Upper lobe of left lung (tissue), 6 donors: Measurements from ENCODE around the gene GNA12. TPM values are rescaled to one million over a fixed set of nuclear protein-coding genes. Genes with fewer than 3 reads are reported as not detected.

Experiments used
- ATAC-seq, 2 donors: fragments of 200-7000 bp; cut with Tn5 transposase; one replicate each; pipeline ENCODE4 v1.9.1; 2022; ENCODE audit warnings: mild to moderate bottlenecking in 2 of 2, moderate library complexity in 2 of 2; ENCODE audit not compliant: low FRiP score in 2 of 2
- DNase-seq, 2 donors: peaks; one replicate each; pipeline ENCODE4 v3.0.0-alpha.2; 2019 to 2020
- H3K27ac ChIP-seq, 4 donors: fragments of 200-600 bp; sonication (generic); one replicate each; pipeline ENCODE4 v1.5.1; 2016 to 2019
- H3K27me3 ChIP-seq, 4 donors: fragments of 200-600 bp; sonication (generic); one replicate each; pipeline ENCODE4 v1.5.1; 2017 to 2019
- H3K36me3 ChIP-seq, 4 donors: fragments of 200-600 bp; sonication (generic); one replicate each; pipeline ENCODE4 v1.5.1; 2016 to 2019
- H3K4me1 ChIP-seq, 4 donors: fragments of 200-600 bp; sonication (generic); one replicate each; pipeline ENCODE4 v1.5.1; 2018 to 2019
- H3K4me3 ChIP-seq, 4 donors: fragments of 200-600 bp; sonication (generic); one replicate each; pipeline ENCODE4 v1.5.1; 2017 to 2019; ENCODE audit warnings: mild to moderate bottlenecking in 2 of 4, moderate library complexity in 1 of 4
- H3K9me3 ChIP-seq, 4 donors: fragments of 200-600 bp; sonication (generic); one replicate each; pipeline ENCODE4 v1.5.1; 2018 to 2019
- CTCF ChIP-seq, 6 experiments: fragments of 450-650 bp in 4 of 6; fragments of 200-600 bp in 2 of 6; sonication (generic) in 2 of 6; IDR thresholded peaks; one replicate each; pipeline ENCODE4 v1.5.1; 2016 to 2019; ENCODE audit warnings: antibody characterized with exemption in 6 of 6
- EP300 ChIP-seq, 4 donors: sonication (generic); formaldehyde crosslinking; IDR thresholded peaks; one replicate each; pipeline ENCODE4 v1.5.1; 2017; ENCODE audit warnings: antibody characterized with exemption in 4 of 4, control low read depth in 2 of 4
- POLR2A ChIP-seq, 4 donors: fragments of 450-650 bp; IDR thresholded peaks; one replicate each; pipeline ENCODE4 v1.5.1; 2016 to 2017; ENCODE audit warnings: antibody characterized with exemption in 4 of 4, mild to moderate bottlenecking in 2 of 4
- POLR2AphosphoS5 ChIP-seq, 2 donors: sonication (generic); formaldehyde crosslinking; IDR thresholded peaks; one replicate each; pipeline ENCODE4 v1.5.1; 2017; ENCODE audit warnings: antibody characterized with exemption in 2 of 2
- WGBS, 2 donors: methylation state at CpG; one replicate each; pipeline ENCODE4 v1.1.5; 2017 to 2018; 5-methylcytosine and 5-hydroxymethylcytosine counted together
- total RNA-seq, 6 donors: library from RNA; depleted of rRNA in 4 of 6; stranded (reverse); fragments of >200 nt in 4 of 6; gene quantifications; one replicate each; pipeline versions ENCODE4 v1.1.0 to v1.2.1, GENCODE V29; 2016 to 2021
- donor health status: DM: no; HTN: no; CAD: no; lungs with moderate emphysema.
- donor health status: DM: no; HTN: yes; CAD: no; lungs with severe emphysema.

Gene GNA12
- total RNA-seq, 6 donors from 2014 or later, result 24.0 to 52.3 (median 35.7) TPM

GRCh38 chr7:2843191-2843685 is 870 bp downstream of the GNA12 start:
- no peak for ATAC-seq
- no peaks in the 10 kb centered on the region for H3K9me3 ChIP-seq
- WGBS, 2 donors, result 40 to 43% methylated on average over 12 to 14 of the region's 15 CpGs
- peak overlapping the region in 3 of 4 donors; percentile 50 to 78 (median 61) for H3K27ac ChIP-seq
- no peaks in the 10 kb centered on the region for H3K27me3 ChIP-seq
- peak in 1 of 2 donors; percentile 28 for DNase-seq
- H3K4me3 ChIP-seq, result peak overlapping the region; percentile 77 to 92 (median 80)
- peaks cover 20 to 47% (median 25%) of the 10 kb centered on the region in 4 donors for H3K4me1 ChIP-seq
- no peaks in the 10 kb centered on the region for H3K36me3 ChIP-seq
- TF ChIP-seq POLR2A (IDR thresholded peaks at IDR 0.05) (no peak), POLR2AphosphoS5 (IDR thresholded peaks at IDR 0.05) (no peak), CTCF (IDR thresholded peaks at IDR 0.05) (no peak), EP300 (IDR thresholded peaks at IDR 0.05) (no peak)

- H3K4me3 ChIP-seq, result no peak overlapping the region
- H3K36me3 ChIP-seq, result no peaks in the 10 kb centered on the region
- TF ChIP-seq EP300 (IDR thresholded peaks at IDR 0.05) (no peak), CTCF (IDR thresholded peaks at IDR 0.05) (no peak), POLR2A (IDR thresholded peaks at IDR 0.05) (no peak), POLR2AphosphoS5 (IDR thresholded peaks at IDR 0.05) (no peak)
- H3K9me3 ChIP-seq, result no peaks in the 10 kb centered on the region
- H3K27me3 ChIP-seq, result no peaks in the 10 kb centered on the region
- 70 to 83% methylated on average over 5 of the region's 5 CpGs for WGBS, 2 donors
- DNase-seq, result no peak
- H3K27ac ChIP-seq, result no peak overlapping the region
- peaks cover 26 to 60% (median 35%) of the 10 kb centered on the region in 4 donors for H3K4me1 ChIP-seq
- no peak for ATAC-seq
Observed at GRCh38 chr7:2841907-2842306, 2.2 kb downstream of the GNA12 start.

GRCh38 chr7:2840458-2840857 is 3.6 kb downstream of the GNA12 start:
- DNase-seq, result no peak
- Histone ChIP-seq H3K27me3 (no peaks in the 10 kb centered on the region), H3K4me1 (peaks cover 27 to 62% (median 37%) of the 10 kb centered on the region in 4 donors)

GRCh38 chr7:2838873-2839578 is 5.1 kb downstream of the GNA12 start:
- Histone ChIP-seq H3K4me3 (no peak overlapping the region), H3K27ac (no peak overlapping the region), H3K9me3 (no peaks in the 10 kb centered on the region), H3K36me3 (peaks cover 0 to 3% (median 0%) of the 10 kb centered on the region in 4 donors), H3K4me1 (peaks cover 24 to 60% (median 33%) of the 10 kb centered on the region in 4 donors), H3K27me3 (no peaks in the 10 kb centered on the region)
- no peak for TF ChIP-seq POLR2A (IDR thresholded peaks at IDR 0.05)
- no peak for TF ChIP-seq CTCF (IDR thresholded peaks at IDR 0.05)
- no peak for TF ChIP-seq POLR2AphosphoS5 (IDR thresholded peaks at IDR 0.05)
- TF ChIP-seq EP300 (IDR thresholded peaks at IDR 0.05), result no peak
- 80 to 82% methylated on average over 13 of the region's 13 CpGs for WGBS, 2 donors
- ATAC-seq, result no peak
- DNase-seq, result no peak

More at GRCh38 chr7:2840458-2840857, 3.6 kb downstream of the GNA12 start:
- WGBS, 2 donors, result 100% methylated on average over 3 to 4 of the region's 4 CpGs
- no peaks in the 10 kb centered on the region for H3K36me3 ChIP-seq
- TF ChIP-seq POLR2A (IDR thresholded peaks at IDR 0.05), result no peak
- no peak for TF ChIP-seq POLR2AphosphoS5 (IDR thresholded peaks at IDR 0.05)
- TF ChIP-seq CTCF (IDR thresholded peaks at IDR 0.05), result no peak
- no peak for TF ChIP-seq EP300 (IDR thresholded peaks at IDR 0.05)
- H3K27ac ChIP-seq, result no peak overlapping the region
- no peaks in the 10 kb centered on the region for H3K9me3 ChIP-seq
- no peak for ATAC-seq
- no peak overlapping the region for H3K4me3 ChIP-seq
